GM13976 (cell line): ENCODE measurements around the gene CARD11.

ENCODE experiments used
- DNase-seq: peaks from one replicate; pipeline ENCODE4 v3.0.0; 2012; ENCODE audit warnings: low spot score
- in situ Hi-C: fragments of 300-500 bp; cut with MboI; formaldehyde crosslinking; loops from one replicate; pipeline ENCODE4 v1.12.0; 2022; ENCODE audit warnings: low sequenced_read_pairs, mixed read lengths, inconsistent platforms; ENCODE audit not compliant: unreplicated experiment
- TF ChIP-seq, protein P1 (sequence below): IDR thresholded peaks from 2 replicates; pipeline ENCODE4 v1.5.1; 2012; ENCODE audit warnings: borderline replicate concordance, mild to moderate bottlenecking; ENCODE audit not compliant: insufficient read depth; ENCODE audit errors: extremely low read depth, missing control alignments, control extremely low read depth

The CARD11 gene

DNA sequence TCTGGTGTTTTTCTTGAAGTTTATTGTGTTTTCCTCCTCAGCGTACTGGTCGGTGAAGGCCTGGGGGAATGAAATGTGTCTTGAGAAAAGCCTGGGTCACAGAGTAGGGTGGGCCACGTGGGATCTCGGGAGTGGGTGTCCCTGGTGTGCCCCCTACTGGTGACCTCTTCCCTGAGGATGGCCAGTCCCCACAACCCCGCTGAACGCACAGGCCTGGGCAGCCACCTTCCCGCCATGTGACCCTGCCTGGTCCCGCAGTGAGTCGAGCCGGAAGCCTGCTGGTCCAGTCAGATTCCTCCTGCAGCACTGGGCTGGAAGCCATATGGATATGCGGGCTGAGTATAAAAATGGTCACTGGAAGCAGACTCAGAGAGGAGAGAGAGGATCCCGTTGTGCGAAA is 146.6 kb downstream of the CARD11 start:
- TF ChIP-seq, protein P1, sequence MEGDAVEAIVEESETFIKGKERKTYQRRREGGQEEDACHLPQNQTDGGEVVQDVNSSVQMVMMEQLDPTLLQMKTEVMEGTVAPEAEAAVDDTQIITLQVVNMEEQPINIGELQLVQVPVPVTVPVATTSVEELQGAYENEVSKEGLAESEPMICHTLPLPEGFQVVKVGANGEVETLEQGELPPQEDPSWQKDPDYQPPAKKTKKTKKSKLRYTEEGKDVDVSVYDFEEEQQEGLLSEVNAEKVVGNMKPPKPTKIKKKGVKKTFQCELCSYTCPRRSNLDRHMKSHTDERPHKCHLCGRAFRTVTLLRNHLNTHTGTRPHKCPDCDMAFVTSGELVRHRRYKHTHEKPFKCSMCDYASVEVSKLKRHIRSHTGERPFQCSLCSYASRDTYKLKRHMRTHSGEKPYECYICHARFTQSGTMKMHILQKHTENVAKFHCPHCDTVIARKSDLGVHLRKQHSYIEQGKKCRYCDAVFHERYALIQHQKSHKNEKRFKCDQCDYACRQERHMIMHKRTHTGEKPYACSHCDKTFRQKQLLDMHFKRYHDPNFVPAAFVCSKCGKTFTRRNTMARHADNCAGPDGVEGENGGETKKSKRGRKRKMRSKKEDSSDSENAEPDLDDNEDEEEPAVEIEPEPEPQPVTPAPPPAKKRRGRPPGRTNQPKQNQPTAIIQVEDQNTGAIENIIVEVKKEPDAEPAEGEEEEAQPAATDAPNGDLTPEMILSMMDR = no peak
- DNase-seq = no peak
- in situ Hi-C loops = loop anchor here (25.0 kb wide), 1 partner anchor 1015 kb away; no protein-coding TSS in a partner anchor

DNA sequence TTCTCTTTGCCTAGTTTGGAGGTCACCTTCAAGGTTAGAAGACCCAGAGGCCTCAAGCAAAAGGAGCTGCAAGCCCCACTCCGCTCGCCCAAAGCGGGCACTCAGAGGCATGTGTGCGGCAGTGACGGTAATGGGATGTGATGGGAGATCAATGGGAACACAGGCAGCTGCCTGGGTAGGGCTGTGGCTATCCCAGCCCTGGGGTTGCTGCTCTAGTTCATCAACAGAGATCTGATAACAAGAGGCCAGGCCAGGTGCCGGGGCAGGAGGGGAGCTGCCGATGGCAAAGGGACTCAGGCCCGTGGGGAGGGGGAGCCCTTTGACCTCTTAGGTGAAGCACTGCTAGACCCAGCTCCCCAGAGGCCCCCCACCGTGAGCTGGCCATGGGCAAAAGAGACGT is 147.5 kb downstream of the CARD11 start:
- DNase-seq = no peak
- in situ Hi-C loops = loop anchor here (25.0 kb wide), 1 partner anchor 1016 kb away; no protein-coding TSS in a partner anchor
- TF ChIP-seq, protein P1 = no peak

DNA sequence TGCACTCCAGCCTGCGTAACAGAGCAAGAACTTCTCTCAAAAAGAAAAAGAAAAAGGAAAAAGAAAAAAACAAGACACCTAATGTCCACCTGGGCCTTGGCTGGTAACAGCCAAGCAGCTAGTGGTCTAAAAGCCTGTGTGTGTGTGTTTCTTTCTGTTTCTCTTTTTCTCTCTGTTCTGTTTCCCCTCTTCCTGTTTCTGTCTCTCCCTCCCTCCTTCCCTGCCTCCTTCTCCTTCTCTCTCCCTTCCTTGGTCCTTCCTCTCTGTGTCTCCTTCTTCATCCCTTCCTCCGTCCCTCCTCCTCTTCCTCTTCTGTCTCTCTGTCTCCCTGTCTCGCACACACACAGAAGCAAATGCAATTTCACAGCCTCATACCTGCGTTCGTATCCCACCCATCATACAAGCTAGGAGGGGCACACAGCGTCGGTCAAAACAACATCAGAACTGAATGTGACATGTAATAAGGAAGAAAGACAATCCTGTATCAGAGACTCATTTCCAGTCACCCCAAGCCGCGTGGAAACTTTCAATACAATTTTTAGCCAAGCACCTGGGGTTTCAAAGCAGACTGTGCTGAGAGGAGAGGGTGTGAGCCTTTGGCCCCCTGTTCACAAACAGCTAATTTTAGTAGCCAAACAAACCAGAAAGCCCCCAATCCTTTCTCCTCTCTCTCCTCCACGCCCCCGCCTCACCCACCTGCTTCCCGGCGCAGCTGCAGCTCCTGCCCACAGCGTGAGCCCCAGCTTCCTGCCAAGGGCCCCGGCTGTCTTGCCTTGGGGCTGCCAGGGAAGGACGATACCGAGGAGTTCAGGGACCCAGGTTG is 149.3 kb downstream of the CARD11 start:
- peak; percentile 79 for DNase-seq
- in situ Hi-C loops = loop anchor here (25.0 kb wide), 1 partner anchor 1018 kb away; no protein-coding TSS in a partner anchor
- TF ChIP-seq, protein P1 = no peak

DNA sequence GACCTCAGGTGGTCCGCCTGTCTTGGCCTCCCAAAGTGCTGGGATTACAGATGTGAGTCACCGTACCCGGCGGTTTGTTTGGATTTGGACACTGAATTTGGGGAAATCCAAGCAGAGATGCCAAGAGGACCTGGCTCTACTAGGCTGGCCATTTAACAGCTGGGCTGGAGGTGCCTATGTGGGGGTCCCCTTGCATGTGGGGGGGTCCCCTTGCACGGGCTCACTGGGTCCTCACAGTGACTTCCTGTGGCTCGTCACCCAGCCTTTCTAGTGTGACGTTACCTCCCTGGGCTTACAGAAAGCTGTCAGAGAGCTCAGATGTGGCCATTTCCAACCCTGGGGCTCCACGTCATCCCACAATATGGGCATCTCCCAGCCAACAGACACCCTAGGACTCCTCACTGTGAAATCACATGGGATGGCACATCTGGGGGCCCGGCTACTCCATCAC is 150.2 kb downstream of the CARD11 start:
- peak; percentile 69 for DNase-seq
- in situ Hi-C loops = loop anchor here (25.0 kb wide), 1 partner anchor 1019 kb away; no protein-coding TSS in a partner anchor
- TF ChIP-seq, protein P1 = no peak

DNA sequence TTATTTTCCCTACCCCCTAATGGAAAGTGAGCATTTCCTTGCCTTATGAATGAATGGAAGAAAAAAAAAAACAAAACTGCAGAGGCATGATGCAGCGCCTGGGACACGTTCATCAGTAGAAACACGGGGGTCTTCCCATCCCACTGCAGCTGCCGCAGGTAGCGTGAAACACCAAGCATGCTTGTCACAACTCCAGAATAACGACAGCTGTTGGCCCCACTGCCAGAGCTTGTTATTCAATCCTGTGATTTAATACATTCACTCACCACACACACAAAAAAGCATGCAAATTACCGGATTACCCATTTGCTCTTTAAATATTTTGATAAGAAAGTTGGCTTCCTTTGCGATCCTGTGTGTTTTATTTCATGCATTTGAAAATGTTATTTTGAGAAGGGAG is 151.1 kb downstream of the CARD11 start:
- TF ChIP-seq, protein P1 = no peak
- no peak for DNase-seq
- in situ Hi-C loops = loop anchor here (25.0 kb wide), 1 partner anchor 1020 kb away; no protein-coding TSS in a partner anchor

DNA sequence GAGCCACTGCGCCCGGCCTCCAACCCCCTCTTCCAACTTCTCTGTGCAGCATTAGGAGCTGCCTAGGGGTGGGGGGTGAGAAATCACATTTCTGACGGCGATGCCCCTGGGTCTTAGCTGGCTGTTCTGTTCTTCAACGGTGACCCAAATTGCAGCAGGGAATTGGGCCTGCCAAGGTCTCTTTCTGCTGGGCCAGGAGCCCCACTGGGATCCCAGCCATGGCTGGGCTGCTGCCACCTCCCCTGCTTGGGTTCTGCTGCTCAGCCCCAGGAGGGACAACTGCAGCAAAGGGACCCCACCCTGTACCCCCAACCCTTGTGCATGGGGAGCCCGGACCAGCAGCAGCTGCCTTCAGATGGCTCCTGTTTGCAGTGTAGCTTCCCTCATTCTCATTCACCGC is 155.9 kb downstream of the CARD11 start:
- in situ Hi-C loops = loop anchor here (10.0 to 25.0 kb wide), 2 partner anchors 267 to 1024 kb away; no protein-coding TSS in a partner anchor
- TF ChIP-seq, protein P1 = no peak
- no peak for DNase-seq
